BJ (cell line): ENCODE results near the gene RASGRF1. TPM values are rescaled to one million over a fixed set of nuclear protein-coding genes. Genes with fewer than 3 reads are reported as not detected.

Source experiments
- CTCF ChIA-PET: fragments of 350-600 bp; formaldehyde crosslinking; extraction: SDS; loops from one replicate; lab custom pipeline; 2021; ENCODE audit warnings: antibody characterized with exemption, inconsistent platforms; lab: Yijun Ruan, JAX
- POLR2A ChIA-PET: fragments of 300-600 bp; sonication (Branson Sonifier 250); formaldehyde crosslinking; extraction: SDS; loops from one replicate; lab custom pipeline; 2021; ENCODE audit warnings: antibody characterized with exemption; lab: Charles Lee
- DNase-seq: peaks from one replicate; pipeline ENCODE4 v3.0.0-alpha.2; 2011; ENCODE audit warnings: low read depth
- H3K27me3 ChIP-seq: 2 replicates; pipeline ENCODE4 v1.6.0; 2011; ENCODE audit warnings: low read length; ENCODE audit not compliant: control insufficient read depth, insufficient read depth
- H3K36me3 ChIP-seq: 2 replicates; pipeline ENCODE4 v1.5.1; 2011; ENCODE audit warnings: low read length; ENCODE audit not compliant: control insufficient read depth, insufficient read depth
- H3K4me3 ChIP-seq: 2 replicates; pipeline ENCODE4 v1.5.1; 2011; ENCODE audit warnings: low read depth, mild to moderate bottlenecking, control low read depth, low read length
- CTCF ChIP-seq: IDR thresholded peaks from 2 replicates; pipeline ENCODE4 v1.5.1; 2011; ENCODE audit warnings: low read depth, mild to moderate bottlenecking, control low read depth, inconsistent platforms, low read length, moderate library complexity; ENCODE audit not compliant: insufficient read depth
- polyA plus RNA-seq: library from polyadenylated mRNA; depleted of rRNA; stranded (reverse); fragments of >200 nt; gene quantifications from 2 replicates; pipeline ENCODE4 v1.2.3, GENCODE V29; 2011

RASGRF1 gene
- polyA plus RNA-seq, 1 experiment, result 0.31 TPM

GRCh38 chr15:78977091-78977571 is 113.4 kb downstream of the RASGRF1 start:
- no peaks in the 10 kb centered on the region for H3K36me3 ChIP-seq
- no peaks in the 10 kb centered on the region; the same call in 1 of the 2 replicates for H3K27me3 ChIP-seq
- CTCF ChIA-PET, result interaction anchor here (1.5 kb wide), 1 partner anchor 105 kb away, joined by 3 read pairs; the partner anchor contains the start of gene MORF4L1
- DNase-seq, result no peak
- POLR2A ChIA-PET, result no interaction called here
- TF ChIP-seq CTCF, result no peak
- no peak overlapping the region for H3K4me3 ChIP-seq

- H3K36me3 ChIP-seq, result no peaks in the 10 kb centered on the region
Observed at GRCh38 chr15:78976691-78977090, 113.9 kb downstream of the RASGRF1 start.

GRCh38 chr15:78974272-78974918 is 116.2 kb downstream of the RASGRF1 start:
- Histone ChIP-seq H3K4me3 (no peak overlapping the region), H3K36me3 (no peaks in the 10 kb centered on the region), H3K27me3 (no peaks in the 10 kb centered on the region; the same call in 1 of the 2 replicates)
- TF ChIP-seq CTCF, result no peak
- ChIA-PET POLR2A (no interaction called here), CTCF (interaction anchor here (1.5 kb wide), 1 partner anchor 64 kb away, joined by 5 read pairs; no protein-coding TSS in a partner anchor)
- DNase-seq, result no peak

More at GRCh38 chr15:78976691-78977090, 113.9 kb downstream of the RASGRF1 start:
- no peak for TF ChIP-seq CTCF
- no peak overlapping the region for H3K4me3 ChIP-seq
- CTCF ChIA-PET, result no interaction called here
- POLR2A ChIA-PET, result no interaction called here
- no peak for DNase-seq
- no peaks in the 10 kb centered on the region; the same call in 1 of the 2 replicates for H3K27me3 ChIP-seq

- ChIA-PET POLR2A (no interaction called here), CTCF (interaction anchor here (0.9 to 1.6 kb wide), 3 partner anchors 10 to 34 kb away, joined by 3 to 9 read pairs (median 3); no protein-coding TSS in a partner anchor)
- H3K27me3 ChIP-seq, result no peaks in the 10 kb centered on the region; the same call in 1 of the 2 replicates
- no peaks in the 10 kb centered on the region for H3K36me3 ChIP-seq
- DNase-seq, result no peak
- no peak for TF ChIP-seq CTCF
- H3K4me3 ChIP-seq, result no peak overlapping the region
Observed at GRCh38 chr15:78969687-78970349, 120.8 kb downstream of the RASGRF1 start.
